K562 (cell line): Measurements from ENCODE around the gene ZNF280C. TPM values are rescaled to one million over a fixed set of nuclear protein-coding genes. Genes with fewer than 3 reads are reported as not detected.

ENCODE experiments used
- ATF1 ChIP-seq, 2 experiments: fragments of 450-650 bp in 1 of 2; IDR thresholded peaks; 2 replicates each; pipeline ENCODE4 v1.6.1; 2016; ENCODE audit warnings: missing compliant biosample characterization in 1 of 2, missing genetic modification characterization in 1 of 2
- FOXA1 ChIP-seq: fragments of 450-650 bp; IDR thresholded peaks from 2 replicates; pipeline ENCODE4 v1.6.1; 2016; ENCODE audit warnings: mild to moderate bottlenecking, borderline replicate concordance
- GATA2 ChIP-seq: sonication (generic); formaldehyde crosslinking; IDR thresholded peaks from 2 replicates; pipeline ENCODE4 v1.4.0; 2020; ENCODE audit warnings: mild to moderate bottlenecking, missing genetic modification reagents
- HDAC1 ChIP-seq, 2 experiments: fragments of 450-650 bp; IDR thresholded peaks; 2 replicates each; pipeline ENCODE4 v1.6.1; 2016 to 2017; ENCODE audit warnings: inconsistent platforms in 1 of 2, mild to moderate bottlenecking in 1 of 2, moderate library complexity in 1 of 2
- HDAC3 ChIP-seq: fragments of 450-650 bp; IDR thresholded peaks from 2 replicates; pipeline ENCODE4 v1.6.1; 2018; ENCODE audit warnings: borderline replicate concordance, mild to moderate bottlenecking, moderate library complexity; ENCODE audit not compliant: partially characterized antibody
- HNRNPK ChIP-seq: fragments of 200-400 bp; formaldehyde crosslinking; IDR thresholded peaks from one replicate; pipeline ENCODE4 v1.6.1; 2018; ENCODE audit warnings: mild to moderate bottlenecking, low read depth, low read length; ENCODE audit not compliant: poor library complexity, severe bottlenecking
- JUN ChIP-seq, 2 experiments: sonication (generic) in 1 of 2; formaldehyde crosslinking in 1 of 2; IDR thresholded peaks; 2 replicates each; pipeline versions ENCODE4 v1.6.1 to v1.8.0; 2012 to 2022; ENCODE audit warnings: borderline replicate concordance in 2 of 2, mild to moderate bottlenecking in 2 of 2, improper control_type of control experiment in 1 of 2, low read depth in 1 of 2, low read length in 1 of 2, missing genetic modification reagents in 1 of 2
- MEIS2 ChIP-seq: fragments of 450-650 bp; IDR thresholded peaks from 2 replicates; pipeline ENCODE4 v1.6.1; 2014; ENCODE audit warnings: mild to moderate bottlenecking; ENCODE audit not compliant: partially characterized antibody
- MXI1 ChIP-seq: IDR thresholded peaks from 2 replicates; pipeline ENCODE4 v1.6.1; 2011; ENCODE audit warnings: low read depth, mild to moderate bottlenecking, improper control_type of control experiment, low read length
- NRF1 ChIP-seq, 2 experiments: fragments of 450-650 bp; IDR thresholded peaks in 1 of 2; conservative IDR thresholded peaks in 1 of 2; 2 replicates each; pipeline ENCODE4 v1.6.1; 2014; ENCODE audit warnings: mild to moderate bottlenecking in 2 of 2
- SAFB ChIP-seq: fragments of 200-400 bp; formaldehyde crosslinking; IDR thresholded peaks from 2 replicates; pipeline ENCODE4 v1.6.1; 2017; ENCODE audit warnings: low read depth, low read length, borderline replicate concordance
- SIN3A ChIP-seq, 2 experiments: fragments of 150-350 bp in 1 of 2; IDR thresholded peaks; 2 replicates each; pipeline ENCODE4 v1.6.1; 2011 to 2016; ENCODE audit warnings: borderline replicate concordance in 2 of 2, low read depth in 2 of 2, low read length in 2 of 2, mild to moderate bottlenecking in 2 of 2, moderate library complexity in 2 of 2; ENCODE audit not compliant: control insufficient read depth in 1 of 2
- SMAD4 ChIP-seq: fragments of 250-450 bp; sonication (Bioruptor Pico); conservative IDR thresholded peaks from 2 replicates; pipeline ENCODE4 v1.8.0; 2021; ENCODE audit warnings: inconsistent platforms, mild to moderate bottlenecking, moderate library complexity
- TRIM28 ChIP-seq: fragments of 450-650 bp; IDR thresholded peaks from 2 replicates; pipeline ENCODE4 v1.6.1; 2017
- TSC22D4 ChIP-seq: fragments of 450-650 bp; IDR thresholded peaks from 2 replicates; pipeline ENCODE4 v1.6.1; 2016; ENCODE audit warnings: missing genetic modification characterization, missing biosample characterization, control low read depth
- ZBTB8A ChIP-seq: fragments of 450-650 bp; IDR thresholded peaks from 2 replicates; pipeline ENCODE4 v1.6.1; 2018; ENCODE audit warnings: mild to moderate bottlenecking, moderate library complexity; ENCODE audit not compliant: partially characterized antibody
- ZFPM2 ChIP-seq: fragments of 250-450 bp; sonication (Bioruptor Pico); IDR thresholded peaks from 2 replicates; pipeline ENCODE4 v1.5.1; 2022; ENCODE audit warnings: mild to moderate bottlenecking
- ZKSCAN1 ChIP-seq: fragments of 150-350 bp; IDR thresholded peaks from 2 replicates; pipeline ENCODE4 v1.6.1; 2016; ENCODE audit warnings: low read depth, low read length
- ZNF121 ChIP-seq: sonication (generic); formaldehyde crosslinking; conservative IDR thresholded peaks from 2 replicates; pipeline ENCODE4 v1.8.0; 2022; ENCODE audit warnings: missing genetic modification reagents
- ZNF384 ChIP-seq: IDR thresholded peaks from 2 replicates; pipeline ENCODE4 v1.6.1; 2012; ENCODE audit warnings: low read depth, low read length, improper control_type of control experiment
- polyA plus RNA-seq, 8 experiments: library from polyadenylated mRNA; depleted of rRNA in 4 of 8; stranded (reverse) in 5 of 8; unstranded in 3 of 8; fragments of >200 nt; fragmentation: Nextera tagmentation in 2 of 8; fragmentation: Illumina TruSeq in 1 of 8; extraction: Ambion mirVana in 2 of 8; extraction: Trizol in 1 of 8; gene quantifications; 2 replicates each; pipeline versions ENCODE4 v1.2.1 to v1.2.3, GENCODE V29; 2011 to 2014; ENCODE audit warnings: inconsistent platforms in 1 of 8, missing spikeins in 1 of 8
- total RNA-seq, 7 experiments: library from RNA; depleted of rRNA in 6 of 7; stranded (reverse); fragments of >200 nt in 6 of 7; fragmentation: Illumina TruSeq in 2 of 7; extraction: Trizol in 2 of 7; gene quantifications; 2 replicates each; pipeline versions ENCODE4 v1.2.1 to v1.2.3, GENCODE V29; 2011 to 2021; ENCODE audit warnings: low replicate concordance in 1 of 7
- TF ChIP-seq, protein P1 (sequence below): fragments of 450-650 bp; IDR thresholded peaks from 2 replicates; pipeline ENCODE4 v1.6.1; 2016; ENCODE audit warnings: missing biosample characterization, missing genetic modification characterization
- TF ChIP-seq, protein P2 (sequence below): fragments of 450-650 bp; formaldehyde crosslinking; IDR thresholded peaks from 2 replicates; pipeline ENCODE4 v1.4.0; 2020; ENCODE audit warnings: mild to moderate bottlenecking, moderate library complexity
- TF ChIP-seq, protein P3 (sequence below): sonication (generic); formaldehyde crosslinking; IDR thresholded peaks from 2 replicates; pipeline ENCODE4 v1.4.0; 2020; ENCODE audit warnings: mild to moderate bottlenecking, missing genetic modification reagents

The ZNF280C gene
- total and polyA plus RNA-seq, 9 of the 15 experiments (the other 6 are each of a cell fraction or from before 2014, with no cell fraction given): 1.6 to 8.3 (median 4.4) TPM

DNA sequence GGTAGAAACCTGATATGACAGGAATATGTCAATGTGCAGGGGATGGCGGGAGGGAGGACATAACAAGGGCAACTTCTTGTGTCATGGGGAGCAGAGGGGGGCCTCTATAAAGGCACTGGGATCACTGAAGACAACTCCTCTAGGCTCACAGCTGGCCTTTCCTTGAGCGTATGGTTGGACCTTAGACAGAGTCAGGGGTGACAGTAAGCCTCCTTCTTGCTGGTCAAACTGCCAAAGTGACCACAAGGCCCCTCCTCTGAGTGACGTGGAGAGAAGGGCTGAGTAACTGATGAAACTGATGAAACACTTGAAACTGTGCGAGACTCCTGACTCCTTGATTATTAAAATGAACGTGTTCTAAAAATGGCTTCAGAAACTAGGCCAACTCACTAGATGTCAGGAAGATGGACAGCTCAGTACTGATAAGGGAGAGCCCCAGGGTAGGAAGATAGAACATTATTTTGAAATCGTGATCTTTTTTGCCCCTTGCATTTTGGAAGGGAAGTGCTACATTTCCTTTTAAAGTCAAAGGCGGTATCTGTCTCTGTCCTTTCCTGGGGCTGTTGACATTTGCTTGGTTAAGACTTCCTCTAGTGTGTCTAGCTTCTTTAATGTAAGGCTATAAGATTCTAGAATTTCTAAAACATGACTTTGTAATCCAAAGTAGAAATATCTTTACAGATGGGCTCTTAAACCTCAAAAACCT, 95.4 kb downstream of the ZNF280C start (continued):
- TF ChIP-seq SIN3A (IDR thresholded peaks at IDR 0.05; ENCODE audit: borderline replicate concordance in 2 of 2, control insufficient read depth in 1 of 2, low read depth in 2 of 2, low read length in 2 of 2) (no peak), HNRNPK (no peak), MEIS2 (peak; percentile 99), TRIM28 (no peak), SMAD4 (peak; percentile 79), ZKSCAN1 (no peak), ZNF384 (no peak), HDAC1 (IDR thresholded peaks at IDR 0.05) (0 out of 4 replicates have a peak, but pooled peaks of 1 of the 2 experiments have one; percentile 18), ATF1 (CRISPR knock-in tag; IDR thresholded peaks at IDR 0.05) (no peak), ATF1 (tag; IDR thresholded peaks at IDR 0.05) (peak; percentile 91), ZFPM2 (no peak), JUN (IDR thresholded peaks at IDR 0.05; ENCODE audit: borderline replicate concordance, low read depth, low read length) (no peak), JUN (CRISPR knock-in tag; IDR thresholded peaks at IDR 0.05; ENCODE audit: borderline replicate concordance) (no peak), GATA2 (no peak), NRF1 (conservative IDR thresholded peaks at IDR 0.05 in 1 of 2, IDR thresholded peaks at IDR 0.05 in 1 of 2) (0 out of 4 replicates have a peak, but pooled peaks have one; percentile 23 to 40), ZNF121 (CRISPR knock-in tag) (no peak), TSC22D4 (tag) (no peak), HDAC3 (peak; percentile 69), ZBTB8A (no peak), SAFB (no peak), MXI1 (no peak), FOXA1 (no peak)
- TF ChIP-seq, protein P1, sequence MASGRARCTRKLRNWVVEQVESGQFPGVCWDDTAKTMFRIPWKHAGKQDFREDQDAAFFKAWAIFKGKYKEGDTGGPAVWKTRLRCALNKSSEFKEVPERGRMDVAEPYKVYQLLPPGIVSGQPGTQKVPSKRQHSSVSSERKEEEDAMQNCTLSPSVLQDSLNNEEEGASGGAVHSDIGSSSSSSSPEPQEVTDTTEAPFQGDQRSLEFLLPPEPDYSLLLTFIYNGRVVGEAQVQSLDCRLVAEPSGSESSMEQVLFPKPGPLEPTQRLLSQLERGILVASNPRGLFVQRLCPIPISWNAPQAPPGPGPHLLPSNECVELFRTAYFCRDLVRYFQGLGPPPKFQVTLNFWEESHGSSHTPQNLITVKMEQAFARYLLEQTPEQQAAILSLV (tag): no peak
- TF ChIP-seq, protein P2, sequence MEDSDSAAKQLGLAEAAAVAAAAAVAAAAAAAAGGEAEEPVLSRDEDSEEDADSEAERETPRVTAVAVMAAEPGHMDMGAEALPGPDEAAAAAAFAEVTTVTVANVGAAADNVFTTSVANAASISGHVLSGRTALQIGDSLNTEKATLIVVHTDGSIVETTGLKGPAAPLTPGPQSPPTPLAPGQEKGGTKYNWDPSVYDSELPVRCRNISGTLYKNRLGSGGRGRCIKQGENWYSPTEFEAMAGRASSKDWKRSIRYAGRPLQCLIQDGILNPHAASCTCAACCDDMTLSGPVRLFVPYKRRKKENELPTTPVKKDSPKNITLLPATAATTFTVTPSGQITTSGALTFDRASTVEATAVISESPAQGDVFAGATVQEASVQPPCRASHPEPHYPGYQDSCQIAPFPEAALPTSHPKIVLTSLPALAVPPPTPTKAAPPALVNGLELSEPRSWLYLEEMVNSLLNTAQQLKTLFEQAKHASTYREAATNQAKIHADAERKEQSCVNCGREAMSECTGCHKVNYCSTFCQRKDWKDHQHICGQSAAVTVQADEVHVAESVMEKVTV (CRISPR knock-in tag): no peak
- TF ChIP-seq, protein P3, sequence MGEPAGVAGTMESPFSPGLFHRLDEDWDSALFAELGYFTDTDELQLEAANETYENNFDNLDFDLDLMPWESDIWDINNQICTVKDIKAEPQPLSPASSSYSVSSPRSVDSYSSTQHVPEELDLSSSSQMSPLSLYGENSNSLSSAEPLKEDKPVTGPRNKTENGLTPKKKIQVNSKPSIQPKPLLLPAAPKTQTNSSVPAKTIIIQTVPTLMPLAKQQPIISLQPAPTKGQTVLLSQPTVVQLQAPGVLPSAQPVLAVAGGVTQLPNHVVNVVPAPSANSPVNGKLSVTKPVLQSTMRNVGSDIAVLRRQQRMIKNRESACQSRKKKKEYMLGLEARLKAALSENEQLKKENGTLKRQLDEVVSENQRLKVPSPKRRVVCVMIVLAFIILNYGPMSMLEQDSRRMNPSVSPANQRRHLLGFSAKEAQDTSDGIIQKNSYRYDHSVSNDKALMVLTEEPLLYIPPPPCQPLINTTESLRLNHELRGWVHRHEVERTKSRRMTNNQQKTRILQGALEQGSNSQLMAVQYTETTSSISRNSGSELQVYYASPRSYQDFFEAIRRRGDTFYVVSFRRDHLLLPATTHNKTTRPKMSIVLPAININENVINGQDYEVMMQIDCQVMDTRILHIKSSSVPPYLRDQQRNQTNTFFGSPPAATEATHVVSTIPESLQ: no peak
